Chondrocyte (in vitro differentiated cells): ENCODE measurements around the gene GALC. TPM values are rescaled to one million over a fixed set of nuclear protein-coding genes. Genes with fewer than 3 reads are reported as not detected.

Experiments used
- DNase-seq: peaks from one replicate; pipeline ENCODE4 v3.0.0; 2021; ENCODE audit warnings: mixed read lengths, low spot score
- H3K27ac Mint-ChIP-seq: one replicate; pipeline ENCODE4 v1.8.0; 2021; ENCODE audit warnings: mild to moderate bottlenecking, moderate library complexity, mixed read lengths; ENCODE audit not compliant: unreplicated experiment
- H3K27me3 Mint-ChIP-seq: 2 replicates; pipeline ENCODE4 v1.8.0; 2021; ENCODE audit warnings: low read depth, mixed read lengths
- H3K36me3 Mint-ChIP-seq: 2 replicates; pipeline ENCODE4 v1.8.0; 2021; ENCODE audit warnings: low read depth, mixed read lengths
- H3K4me1 Mint-ChIP-seq: 2 replicates; pipeline ENCODE4 v1.8.0; 2021; ENCODE audit warnings: low read depth, mild to moderate bottlenecking, mixed read lengths
- H3K4me3 Mint-ChIP-seq: one replicate; pipeline ENCODE4 v1.8.0; 2021; ENCODE audit warnings: mild to moderate bottlenecking, moderate library complexity, mixed read lengths; ENCODE audit not compliant: unreplicated experiment
- H3K9me3 Mint-ChIP-seq: 2 replicates; pipeline ENCODE4 v1.8.0; 2021; ENCODE audit warnings: low read depth, mixed read lengths
- CTCF ChIP-seq: fragments of 200-600 bp; sonication (generic); IDR thresholded peaks from 2 replicates; pipeline ENCODE4 v1.5.0; 2021; ENCODE audit warnings: antibody characterized with exemption, mild to moderate bottlenecking, moderate library complexity
- total RNA-seq: library from RNA; stranded (reverse); gene quantifications from 3 replicates; pipeline ENCODE4 v1.2.1, GENCODE V29; 2021

Gene GALC
- total RNA-seq, 1 donor from 2014 or later, result 12.3 TPM

- H3K27me3 Mint-ChIP-seq, result no peaks in the 10 kb centered on the region
- H3K4me3 Mint-ChIP-seq, result no peak overlapping the region
- peaks cover 5% of the 10 kb centered on the region for H3K9me3 Mint-ChIP-seq
- H3K4me1 Mint-ChIP-seq, result no peaks in the 10 kb centered on the region
- H3K36me3 Mint-ChIP-seq, result peaks cover 19% of the 10 kb centered on the region
- DNase-seq, result no peak
- no peak for TF ChIP-seq CTCF
- no peak overlapping the region for H3K27ac Mint-ChIP-seq
Measured at GRCh38 chr14:87961246-87961645, 31.7 kb downstream of the GALC start.

DNA sequence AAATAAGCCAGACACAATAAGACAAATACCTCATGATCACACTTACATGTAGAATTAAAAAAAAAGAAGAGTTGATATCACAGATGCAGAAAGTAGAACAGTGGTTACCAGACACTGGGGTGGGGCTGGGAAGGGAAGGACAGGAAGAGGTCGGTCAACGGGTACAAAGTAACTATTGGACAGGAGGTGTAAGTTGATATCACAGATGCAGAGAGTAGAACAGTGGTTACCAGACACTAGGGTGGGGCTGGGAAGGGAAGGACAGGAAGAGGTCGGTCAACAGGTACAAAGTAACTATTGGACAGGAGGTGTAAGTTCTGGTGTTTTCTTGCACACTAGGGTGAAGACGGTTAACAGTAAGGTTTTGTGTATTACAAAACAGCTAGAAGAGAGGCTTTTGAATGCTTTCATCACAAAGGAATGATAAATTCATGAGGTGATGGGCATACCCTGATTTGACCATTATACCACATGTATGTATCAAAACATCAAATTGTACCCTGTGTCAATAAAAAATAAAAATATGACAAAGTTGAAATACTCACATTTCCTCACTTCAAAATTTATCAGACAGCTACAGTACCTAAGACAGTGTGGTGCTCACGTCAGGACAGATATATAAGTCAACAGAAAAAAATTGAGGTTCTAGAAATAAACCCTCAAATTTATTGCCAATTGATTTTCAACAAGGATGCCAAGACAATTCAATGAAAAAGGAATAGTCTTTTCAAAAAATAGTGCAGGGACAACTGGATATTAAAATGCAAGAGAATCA, 32.8 kb downstream of the GALC start:
- no peaks in the 10 kb centered on the region for H3K27me3 Mint-ChIP-seq
- peaks cover 5% of the 10 kb centered on the region for H3K9me3 Mint-ChIP-seq
- H3K4me3 Mint-ChIP-seq, result no peak overlapping the region
- no peak overlapping the region for H3K27ac Mint-ChIP-seq
- H3K36me3 Mint-ChIP-seq, result peaks cover 19% of the 10 kb centered on the region
- no peak for DNase-seq
- H3K4me1 Mint-ChIP-seq, result no peaks in the 10 kb centered on the region
- TF ChIP-seq CTCF, result no peak

DNA sequence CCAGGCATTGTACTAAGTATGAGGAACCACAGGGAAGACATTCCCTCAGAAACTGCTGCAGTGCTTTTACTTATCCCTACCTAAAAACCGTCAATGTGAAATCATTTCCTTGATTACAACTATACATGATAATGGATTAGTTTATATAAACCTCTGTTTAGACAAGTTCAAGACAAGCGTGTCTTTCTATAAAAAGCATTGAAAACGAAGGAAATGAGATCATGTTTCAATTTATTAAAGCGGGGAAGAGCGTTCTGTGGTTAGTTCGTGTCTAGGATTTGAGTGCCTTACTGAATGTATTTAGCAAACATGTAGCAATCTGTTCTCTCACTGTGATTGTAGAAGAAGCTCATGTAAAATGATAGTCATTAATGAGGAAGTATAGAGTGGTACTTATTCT, 37.5 kb downstream of the GALC start:
- no peak for DNase-seq
- H3K27ac Mint-ChIP-seq, result no peak overlapping the region
- peaks cover 5% of the 10 kb centered on the region for H3K9me3 Mint-ChIP-seq
- H3K36me3 Mint-ChIP-seq, result peaks cover 10% of the 10 kb centered on the region
- H3K4me1 Mint-ChIP-seq, result no peaks in the 10 kb centered on the region
- TF ChIP-seq CTCF, result no peak
- no peaks in the 10 kb centered on the region for H3K27me3 Mint-ChIP-seq
- no peak overlapping the region for H3K4me3 Mint-ChIP-seq

DNA sequence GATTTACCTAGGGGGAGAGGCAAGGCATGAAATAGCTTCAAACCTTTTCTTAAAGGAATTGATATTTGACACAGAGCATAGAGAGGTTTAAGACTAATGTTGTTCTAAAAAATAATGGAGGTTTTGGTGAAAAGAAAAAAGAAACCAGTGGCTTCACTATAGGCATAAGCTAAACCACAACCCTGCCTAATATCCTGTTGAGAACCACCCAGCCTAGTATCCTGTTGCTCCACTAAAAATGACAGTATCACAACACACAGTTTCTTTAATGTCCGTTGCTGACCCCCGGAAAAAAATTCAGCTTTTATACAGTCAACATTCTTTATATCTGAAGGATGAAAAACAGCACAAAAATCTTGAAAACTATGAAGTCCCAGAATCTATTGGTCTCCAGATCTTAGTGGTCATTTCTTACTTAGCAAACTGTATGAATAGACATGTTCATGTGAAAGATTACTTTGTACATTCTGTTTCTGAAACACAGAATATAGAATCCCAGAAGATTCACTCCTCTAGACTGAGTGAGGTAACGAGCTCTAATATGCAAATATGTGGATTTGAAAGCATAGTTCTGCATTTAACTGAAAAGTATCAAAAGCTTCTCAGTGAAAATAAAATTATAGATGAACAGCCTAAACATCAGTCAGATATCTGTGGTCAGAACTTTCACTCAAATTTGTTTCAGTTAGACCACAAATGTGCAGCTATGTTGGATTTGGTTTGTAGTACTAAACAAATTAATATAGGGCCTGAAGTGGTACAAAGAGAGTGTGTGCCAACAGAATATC, 40.5 kb downstream of the GALC start:
- Mint-ChIP-seq H3K4me3 (no peak overlapping the region), H3K9me3 (no peaks in the 10 kb centered on the region), H3K27me3 (no peaks in the 10 kb centered on the region), H3K4me1 (no peaks in the 10 kb centered on the region), H3K27ac (no peak overlapping the region), H3K36me3 (peaks cover 2% of the 10 kb centered on the region)
- TF ChIP-seq CTCF, result no peak
- no peak for DNase-seq

- no peak for DNase-seq
- Mint-ChIP-seq H3K27ac (no peak overlapping the region), H3K4me3 (no peak overlapping the region)
Measured at GRCh38 chr14:87944987-87945604, 47.9 kb downstream of the GALC start.

More at GRCh38 chr14:87944987-87945604, 47.9 kb downstream of the GALC start:
- TF ChIP-seq CTCF, result peak; percentile 87
- Mint-ChIP-seq H3K27me3 (no peaks in the 10 kb centered on the region), H3K9me3 (no peaks in the 10 kb centered on the region), H3K4me1 (no peaks in the 10 kb centered on the region), H3K36me3 (peaks cover 2% of the 10 kb centered on the region)
